GM12878 (cell line): ENCODE measurements around the gene SMIM32. TPM values are rescaled to one million over a fixed set of nuclear protein-coding genes. Genes with fewer than 3 reads are reported as not detected.

ENCODE experiments used
- BCL11A ChIP-seq: IDR thresholded peaks from 2 replicates; pipeline ENCODE4 v1.6.1; 2011; ENCODE audit warnings: low read depth, low read length
- BMI1 ChIP-seq: fragments of 450-650 bp; IDR thresholded peaks from 2 replicates; pipeline ENCODE4 v1.6.1; 2016; ENCODE audit warnings: mild to moderate bottlenecking, moderate library complexity, borderline replicate concordance
- CBFB ChIP-seq: IDR thresholded peaks from 2 replicates; pipeline ENCODE4 v1.6.1; 2016; ENCODE audit warnings: antibody characterized with exemption, low read depth
- CEBPB ChIP-seq, 2 experiments: fragments of 150-350 bp in 1 of 2; IDR thresholded peaks; 2 replicates each; pipeline ENCODE4 v1.6.1; 2012 to 2014; ENCODE audit warnings: low read depth in 2 of 2, low read length in 2 of 2, borderline replicate concordance in 1 of 2, inconsistent platforms in 1 of 2
- CREM ChIP-seq: IDR thresholded peaks from 2 replicates; pipeline ENCODE4 v1.6.1; 2014; ENCODE audit warnings: antibody characterized with exemption, low read depth
- FOS ChIP-seq: IDR thresholded peaks from 3 replicates; pipeline ENCODE4 v1.6.1; 2011; ENCODE audit warnings: borderline replicate concordance; ENCODE audit not compliant: insufficient read length; ENCODE audit errors: extremely low read depth
- HDAC2 ChIP-seq: fragments of 200-600 bp; sonication (generic); IDR thresholded peaks from 2 replicates; pipeline ENCODE4 v1.6.1; 2017
- HDAC6 ChIP-seq: fragments of 200-600 bp; sonication (generic); IDR thresholded peaks from one replicate; pipeline ENCODE4 v1.8.0; 2017; ENCODE audit warnings: antibody characterized with exemption; ENCODE audit not compliant: unreplicated experiment
- JUNB ChIP-seq: IDR thresholded peaks from 2 replicates; pipeline ENCODE4 v1.6.1; 2016; ENCODE audit warnings: antibody characterized with exemption, mild to moderate bottlenecking
- JUND ChIP-seq: IDR thresholded peaks from 2 replicates; pipeline ENCODE4 v1.6.1; 2012; ENCODE audit warnings: low read depth, mild to moderate bottlenecking, low read length, improper control_type of control experiment, moderate library complexity
- MEF2A ChIP-seq: IDR thresholded peaks from 2 replicates; pipeline ENCODE4 v1.6.1; 2011; ENCODE audit warnings: low read depth, mild to moderate bottlenecking, low read length, moderate library complexity; ENCODE audit not compliant: insufficient read depth
- MYC ChIP-seq: IDR thresholded peaks from 2 replicates; pipeline ENCODE4 v1.6.1; 2011; ENCODE audit warnings: mild to moderate bottlenecking, low read length, moderate library complexity, inconsistent platforms; ENCODE audit not compliant: insufficient read depth, insufficient replicate concordance, insufficient read length, severe bottlenecking
- NFYB ChIP-seq: IDR thresholded peaks from 2 replicates; pipeline ENCODE4 v1.6.1; 2011; ENCODE audit warnings: low read depth, mild to moderate bottlenecking, low read length, improper control_type of control experiment, moderate library complexity; ENCODE audit not compliant: insufficient read depth
- PAX5 ChIP-seq: IDR thresholded peaks from 2 replicates; pipeline ENCODE4 v1.6.1; 2011; ENCODE audit warnings: low read depth, low read length, borderline replicate concordance
- RFX5 ChIP-seq: IDR thresholded peaks from 2 replicates; pipeline ENCODE4 v1.6.1; 2011; ENCODE audit warnings: low read depth, low read length, improper control_type of control experiment
- SUZ12 ChIP-seq: fragments of 200-600 bp; sonication (generic); IDR thresholded peaks from one replicate; pipeline ENCODE4 v1.6.1; 2018; ENCODE audit warnings: antibody characterized with exemption, mild to moderate bottlenecking; ENCODE audit not compliant: unreplicated experiment
- TAF1 ChIP-seq: IDR thresholded peaks from 2 replicates; pipeline ENCODE4 v1.6.1; 2011; ENCODE audit warnings: mild to moderate bottlenecking, low read depth, low read length, borderline replicate concordance
- polyA plus RNA-seq, 11 experiments: library from polyadenylated mRNA; depleted of rRNA in 4 of 11; unstranded in 6 of 11; stranded (reverse) in 5 of 11; fragments of >200 nt; fragmentation: Nextera tagmentation in 4 of 11; fragmentation: Illumina TruSeq in 1 of 11; extraction: Ambion mirVana in 4 of 11; extraction: Trizol in 1 of 11; gene quantifications; 1 replicate in 1 of 11; 2 replicates in 10 of 11; pipeline versions ENCODE4 v1.2.1 to v1.2.3, GENCODE V29; 2011 to 2016; ENCODE audit warnings: inconsistent platforms in 2 of 11, missing spikeins in 2 of 11, low read depth in 1 of 11
- total RNA-seq, 4 experiments: library from RNA; depleted of rRNA in 3 of 4; stranded (reverse); fragments of >200 nt in 3 of 4; fragmentation: Illumina TruSeq in 1 of 4; extraction: Trizol in 1 of 4; gene quantifications; 2 replicates each; pipeline versions ENCODE4 v1.2.1 to v1.2.3, GENCODE V29; 2013 to 2021
- TF ChIP-seq, protein P1 (sequence below): fragments of 450-650 bp; IDR thresholded peaks from 2 replicates; pipeline ENCODE4 v1.6.1; 2018; ENCODE audit warnings: borderline replicate concordance, mild to moderate bottlenecking; ENCODE audit not compliant: partially characterized antibody
- TF ChIP-seq, protein P2 (sequence below): fragments of 150-350 bp; IDR thresholded peaks from 2 replicates; pipeline ENCODE4 v1.6.1; 2014; ENCODE audit warnings: mild to moderate bottlenecking, low read depth, low read length
- TF ChIP-seq, protein P3 (sequence below): IDR thresholded peaks from 2 replicates; pipeline ENCODE4 v1.6.1; 2012; ENCODE audit warnings: improper control_type of control experiment, low read depth, low read length; ENCODE audit not compliant: insufficient replicate concordance
- TF ChIP-seq, protein P4 (sequence below): fragments of 450-650 bp; conservative IDR thresholded peaks from 2 replicates; pipeline ENCODE4 v1.6.1; 2017; ENCODE audit warnings: mild to moderate bottlenecking, moderate library complexity

Gene SMIM32
- total and polyA plus RNA-seq, 10 of the 15 experiments (the other 5 are each of a cell fraction or from before 2014, with no cell fraction given): not detected

DNA sequence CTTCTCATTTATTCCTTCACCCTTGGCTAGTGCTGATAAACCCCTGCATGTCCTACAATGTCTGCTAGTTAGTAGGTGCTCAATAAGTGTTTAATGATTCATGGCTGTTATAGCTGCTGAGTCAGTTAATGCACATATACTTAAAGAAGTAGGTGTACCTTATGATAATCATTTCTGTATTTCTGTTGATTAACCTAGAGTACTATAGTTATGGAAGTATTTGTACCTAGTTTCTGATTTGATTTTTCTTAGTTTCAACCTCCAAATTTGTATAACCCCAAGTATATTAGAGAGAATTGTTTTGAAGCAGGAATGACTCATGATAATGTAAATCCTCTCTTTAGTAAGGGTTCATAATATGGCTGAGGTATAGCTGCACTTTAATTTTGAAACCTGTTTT, 51.4 kb downstream of the SMIM32 start (continued):
- TF ChIP-seq, protein P1, sequence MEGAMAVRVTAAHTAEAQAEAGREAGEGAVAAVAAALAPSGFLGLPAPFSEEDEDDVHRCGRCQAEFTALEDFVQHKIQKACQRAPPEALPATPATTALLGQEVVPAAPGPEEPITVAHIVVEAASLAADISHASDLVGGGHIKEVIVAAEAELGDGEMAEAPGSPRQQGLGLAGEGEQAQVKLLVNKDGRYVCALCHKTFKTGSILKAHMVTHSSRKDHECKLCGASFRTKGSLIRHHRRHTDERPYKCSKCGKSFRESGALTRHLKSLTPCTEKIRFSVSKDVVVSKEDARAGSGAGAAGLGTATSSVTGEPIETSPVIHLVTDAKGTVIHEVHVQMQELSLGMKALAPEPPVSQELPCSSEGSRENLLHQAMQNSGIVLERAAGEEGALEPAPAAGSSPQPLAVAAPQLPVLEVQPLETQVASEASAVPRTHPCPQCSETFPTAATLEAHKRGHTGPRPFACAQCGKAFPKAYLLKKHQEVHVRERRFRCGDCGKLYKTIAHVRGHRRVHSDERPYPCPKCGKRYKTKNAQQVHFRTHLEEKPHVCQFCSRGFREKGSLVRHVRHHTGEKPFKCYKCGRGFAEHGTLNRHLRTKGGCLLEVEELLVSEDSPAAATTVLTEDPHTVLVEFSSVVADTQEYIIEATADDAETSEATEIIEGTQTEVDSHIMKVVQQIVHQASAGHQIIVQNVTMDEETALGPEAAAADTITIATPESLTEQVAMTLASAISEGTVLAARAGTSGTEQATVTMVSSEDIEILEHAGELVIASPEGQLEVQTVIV: no peak
- TF ChIP-seq JUND: no peak
- TF ChIP-seq TAF1: no peak
- TF ChIP-seq RFX5: no peak
- TF ChIP-seq JUNB: peak; percentile 78
- TF ChIP-seq NFYB: no peak
- TF ChIP-seq, protein P2, sequence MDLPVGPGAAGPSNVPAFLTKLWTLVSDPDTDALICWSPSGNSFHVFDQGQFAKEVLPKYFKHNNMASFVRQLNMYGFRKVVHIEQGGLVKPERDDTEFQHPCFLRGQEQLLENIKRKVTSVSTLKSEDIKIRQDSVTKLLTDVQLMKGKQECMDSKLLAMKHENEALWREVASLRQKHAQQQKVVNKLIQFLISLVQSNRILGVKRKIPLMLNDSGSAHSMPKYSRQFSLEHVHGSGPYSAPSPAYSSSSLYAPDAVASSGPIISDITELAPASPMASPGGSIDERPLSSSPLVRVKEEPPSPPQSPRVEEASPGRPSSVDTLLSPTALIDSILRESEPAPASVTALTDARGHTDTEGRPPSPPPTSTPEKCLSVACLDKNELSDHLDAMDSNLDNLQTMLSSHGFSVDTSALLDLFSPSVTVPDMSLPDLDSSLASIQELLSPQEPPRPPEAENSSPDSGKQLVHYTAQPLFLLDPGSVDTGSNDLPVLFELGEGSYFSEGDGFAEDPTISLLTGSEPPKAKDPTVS: no peak
- no peak for TF ChIP-seq MYC
- no peak for TF ChIP-seq PAX5
- TF ChIP-seq, protein P3, sequence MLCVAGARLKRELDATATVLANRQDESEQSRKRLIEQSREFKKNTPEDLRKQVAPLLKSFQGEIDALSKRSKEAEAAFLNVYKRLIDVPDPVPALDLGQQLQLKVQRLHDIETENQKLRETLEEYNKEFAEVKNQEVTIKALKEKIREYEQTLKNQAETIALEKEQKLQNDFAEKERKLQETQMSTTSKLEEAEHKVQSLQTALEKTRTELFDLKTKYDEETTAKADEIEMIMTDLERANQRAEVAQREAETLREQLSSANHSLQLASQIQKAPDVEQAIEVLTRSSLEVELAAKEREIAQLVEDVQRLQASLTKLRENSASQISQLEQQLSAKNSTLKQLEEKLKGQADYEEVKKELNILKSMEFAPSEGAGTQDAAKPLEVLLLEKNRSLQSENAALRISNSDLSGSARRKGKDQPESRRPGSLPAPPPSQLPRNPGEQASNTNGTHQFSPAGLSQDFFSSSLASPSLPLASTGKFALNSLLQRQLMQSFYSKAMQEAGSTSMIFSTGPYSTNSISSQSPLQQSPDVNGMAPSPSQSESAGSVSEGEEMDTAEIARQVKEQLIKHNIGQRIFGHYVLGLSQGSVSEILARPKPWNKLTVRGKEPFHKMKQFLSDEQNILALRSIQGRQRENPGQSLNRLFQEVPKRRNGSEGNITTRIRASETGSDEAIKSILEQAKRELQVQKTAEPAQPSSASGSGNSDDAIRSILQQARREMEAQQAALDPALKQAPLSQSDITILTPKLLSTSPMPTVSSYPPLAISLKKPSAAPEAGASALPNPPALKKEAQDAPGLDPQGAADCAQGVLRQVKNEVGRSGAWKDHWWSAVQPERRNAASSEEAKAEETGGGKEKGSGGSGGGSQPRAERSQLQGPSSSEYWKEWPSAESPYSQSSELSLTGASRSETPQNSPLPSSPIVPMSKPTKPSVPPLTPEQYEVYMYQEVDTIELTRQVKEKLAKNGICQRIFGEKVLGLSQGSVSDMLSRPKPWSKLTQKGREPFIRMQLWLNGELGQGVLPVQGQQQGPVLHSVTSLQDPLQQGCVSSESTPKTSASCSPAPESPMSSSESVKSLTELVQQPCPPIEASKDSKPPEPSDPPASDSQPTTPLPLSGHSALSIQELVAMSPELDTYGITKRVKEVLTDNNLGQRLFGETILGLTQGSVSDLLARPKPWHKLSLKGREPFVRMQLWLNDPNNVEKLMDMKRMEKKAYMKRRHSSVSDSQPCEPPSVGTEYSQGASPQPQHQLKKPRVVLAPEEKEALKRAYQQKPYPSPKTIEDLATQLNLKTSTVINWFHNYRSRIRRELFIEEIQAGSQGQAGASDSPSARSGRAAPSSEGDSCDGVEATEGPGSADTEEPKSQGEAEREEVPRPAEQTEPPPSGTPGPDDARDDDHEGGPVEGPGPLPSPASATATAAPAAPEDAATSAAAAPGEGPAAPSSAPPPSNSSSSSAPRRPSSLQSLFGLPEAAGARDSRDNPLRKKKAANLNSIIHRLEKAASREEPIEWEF: no peak
- TF ChIP-seq MEF2A: no peak
- TF ChIP-seq SUZ12: no peak
- TF ChIP-seq BMI1: no peak
- TF ChIP-seq CEBPB (IDR thresholded peaks at IDR 0.05; ENCODE audit: borderline replicate concordance in 1 of 2, low read depth in 2 of 2, low read length in 2 of 2): no peak
- TF ChIP-seq, protein P4, sequence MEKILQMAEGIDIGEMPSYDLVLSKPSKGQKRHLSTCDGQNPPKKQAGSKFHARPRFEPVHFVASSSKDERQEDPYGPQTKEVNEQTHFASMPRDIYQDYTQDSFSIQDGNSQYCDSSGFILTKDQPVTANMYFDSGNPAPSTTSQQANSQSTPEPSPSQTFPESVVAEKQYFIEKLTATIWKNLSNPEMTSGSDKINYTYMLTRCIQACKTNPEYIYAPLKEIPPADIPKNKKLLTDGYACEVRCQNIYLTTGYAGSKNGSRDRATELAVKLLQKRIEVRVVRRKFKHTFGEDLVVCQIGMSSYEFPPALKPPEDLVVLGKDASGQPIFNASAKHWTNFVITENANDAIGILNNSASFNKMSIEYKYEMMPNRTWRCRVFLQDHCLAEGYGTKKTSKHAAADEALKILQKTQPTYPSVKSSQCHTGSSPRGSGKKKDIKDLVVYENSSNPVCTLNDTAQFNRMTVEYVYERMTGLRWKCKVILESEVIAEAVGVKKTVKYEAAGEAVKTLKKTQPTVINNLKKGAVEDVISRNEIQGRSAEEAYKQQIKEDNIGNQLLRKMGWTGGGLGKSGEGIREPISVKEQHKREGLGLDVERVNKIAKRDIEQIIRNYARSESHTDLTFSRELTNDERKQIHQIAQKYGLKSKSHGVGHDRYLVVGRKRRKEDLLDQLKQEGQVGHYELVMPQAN: no peak
- TF ChIP-seq CREM: no peak
- TF ChIP-seq FOS: no peak
- no peak for TF ChIP-seq BCL11A
- TF ChIP-seq HDAC6: no peak
- no peak for TF ChIP-seq CBFB
- TF ChIP-seq HDAC2: no peak
